GM19324 (cell line): ENCODE data around the gene KIF22.
"Not testable (repeated sequence)": the region's sequence is repeated elsewhere in the genome, so short reads cannot be mapped to it uniquely, and the experiment has no call there.

Experiments
- ATAC-seq: cut with Tn5 transposase; IDR thresholded peaks from one replicate; pipeline ENCODE4 v1.9.1; 2021; ENCODE audit warnings: mild to moderate bottlenecking, moderate library complexity; ENCODE audit not compliant: unreplicated experiment, low FRiP score

Gene KIF22

DNA sequence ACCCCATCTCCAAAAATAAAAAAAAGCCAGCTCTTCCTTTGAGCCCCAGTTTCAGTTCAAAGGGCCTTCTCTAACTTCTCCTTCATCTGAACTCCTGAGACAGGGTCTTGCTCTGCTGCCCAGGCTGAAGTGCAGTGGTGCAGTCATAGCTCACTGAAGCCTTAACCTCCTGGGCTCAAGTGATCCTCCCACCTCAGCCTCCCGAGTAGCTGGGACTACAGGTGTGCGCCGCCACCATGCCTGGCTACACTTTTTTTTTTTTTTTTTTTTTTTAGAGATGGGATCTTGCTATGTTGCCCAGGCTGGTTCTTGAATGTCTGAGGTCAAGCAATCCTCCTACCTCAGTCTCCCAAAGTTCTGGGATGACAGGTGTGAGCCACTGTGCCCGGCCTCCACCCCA is 42.7 kb downstream of the KIF22 start:
- not testable (repeated sequence) for ATAC-seq

DNA sequence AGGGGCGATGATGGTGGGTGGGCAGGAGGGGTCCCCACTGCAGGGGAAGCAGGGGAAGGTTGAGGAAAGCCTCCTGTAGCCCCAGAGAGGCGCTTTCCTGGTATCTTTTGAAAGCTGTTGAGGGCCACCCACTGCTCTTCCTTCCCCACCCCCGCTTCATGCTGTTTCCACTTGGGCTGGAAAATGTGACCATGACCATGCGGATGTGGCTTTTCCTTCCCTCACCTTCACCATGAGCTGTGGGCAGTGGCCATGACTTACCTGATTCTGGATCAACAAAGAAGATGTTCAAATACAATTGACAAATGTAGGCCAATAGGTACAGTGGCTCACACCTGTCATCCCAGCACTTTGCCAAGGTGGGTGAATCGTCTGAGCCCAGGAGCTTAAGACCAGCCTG is 43.5 kb downstream of the KIF22 start:
- ATAC-seq = no peak

DNA sequence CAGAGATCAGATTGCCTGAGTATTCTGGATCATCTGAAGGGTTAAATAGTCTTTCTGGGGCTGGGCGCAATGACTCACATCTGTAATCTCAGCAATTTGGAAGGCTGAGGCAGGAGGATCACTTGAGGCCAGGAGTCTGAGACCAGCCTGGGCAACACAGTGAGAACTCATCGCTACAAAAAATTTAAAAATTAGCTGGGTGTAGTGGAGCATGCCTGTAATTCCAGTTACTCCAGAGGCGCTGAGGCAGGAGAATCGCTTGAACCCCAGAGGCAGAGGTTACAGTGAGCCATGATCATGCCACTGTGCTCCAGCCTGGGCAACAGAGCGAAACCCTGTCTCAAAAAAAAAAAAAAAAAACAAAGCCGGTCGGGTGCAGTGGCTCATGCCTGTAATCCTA is 45.4 kb downstream of the KIF22 start:
- ATAC-seq = no peak

DNA sequence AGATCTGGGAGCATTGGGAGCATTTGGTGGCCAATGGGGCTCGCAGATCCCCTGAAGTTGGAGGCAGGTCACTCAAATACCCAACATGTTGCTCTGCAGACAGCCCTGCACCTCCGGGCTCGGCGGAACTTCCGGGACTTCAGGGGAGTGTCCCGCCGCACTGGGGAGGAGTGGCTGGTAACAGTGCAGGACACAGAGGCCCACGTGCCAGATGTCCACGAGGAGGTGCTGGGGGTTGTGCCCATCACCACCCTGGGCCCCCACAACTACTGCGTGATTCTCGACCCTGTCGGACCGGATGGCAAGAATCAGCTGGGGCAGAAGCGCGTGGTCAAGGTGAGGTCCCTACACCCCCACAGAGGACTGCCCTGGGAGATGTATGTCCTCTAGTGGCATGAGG is 46.1 kb downstream of the KIF22 start:
- no peak for ATAC-seq

DNA sequence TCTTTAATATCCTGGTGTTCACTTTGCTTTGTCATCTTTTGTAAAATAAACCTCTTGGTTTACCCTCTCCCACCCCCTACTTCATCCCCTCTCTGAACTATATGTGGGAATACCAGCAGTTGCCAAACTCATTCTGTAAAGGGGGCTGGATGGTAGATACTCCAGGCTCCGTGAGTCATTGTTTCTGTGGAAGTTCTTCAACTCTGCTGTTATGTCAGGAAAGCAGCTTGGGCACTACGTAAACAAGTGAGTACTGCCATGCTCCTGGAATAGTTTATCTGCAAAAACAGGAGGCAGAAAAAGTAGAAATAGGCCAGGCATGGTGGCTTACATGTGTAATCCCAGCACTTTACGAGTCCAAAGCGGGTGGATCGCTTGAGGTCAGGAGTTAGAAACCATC is 47.3 kb downstream of the KIF22 start:
- ATAC-seq = no peak

DNA sequence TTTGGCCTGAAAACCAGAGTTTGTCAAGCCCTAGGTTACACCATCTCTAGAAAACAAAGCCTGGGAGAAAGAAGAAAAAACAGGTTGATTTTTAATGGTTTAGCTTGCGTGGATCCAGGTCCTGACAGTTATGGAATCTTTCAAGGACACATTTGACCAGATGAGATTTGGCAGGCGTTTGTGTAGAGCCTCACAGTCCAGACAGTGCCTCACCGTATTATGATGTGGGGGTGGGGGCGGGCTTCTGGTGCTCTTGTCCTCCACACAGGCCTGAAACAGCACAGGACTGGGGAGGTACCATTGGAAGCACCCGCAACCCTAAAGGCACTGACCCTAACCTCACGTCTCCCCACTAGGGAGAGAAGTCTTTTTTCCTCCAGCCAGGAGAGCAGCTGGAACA is 49.3 kb downstream of the KIF22 start:
- no peak for ATAC-seq

DNA sequence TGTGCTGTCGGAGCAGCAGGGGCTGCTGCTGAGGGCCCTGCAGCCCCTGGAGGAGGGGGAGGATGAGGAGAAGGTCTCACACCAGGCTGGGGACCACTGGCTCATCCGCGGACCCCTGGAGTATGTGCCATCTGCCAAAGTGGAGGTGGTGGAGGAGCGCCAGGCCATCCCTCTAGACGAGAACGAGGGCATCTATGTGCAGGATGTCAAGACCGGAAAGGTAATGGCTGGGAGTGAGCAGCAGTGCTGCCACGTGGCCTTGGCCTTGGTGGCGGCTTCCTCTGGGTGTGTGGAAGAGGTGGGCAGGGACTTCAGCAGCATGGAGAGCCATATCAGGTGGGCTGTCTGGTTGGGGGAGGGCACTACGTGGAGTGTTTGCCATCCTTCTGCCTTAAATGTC is 49.7 kb downstream of the KIF22 start:
- ATAC-seq = no peak

DNA sequence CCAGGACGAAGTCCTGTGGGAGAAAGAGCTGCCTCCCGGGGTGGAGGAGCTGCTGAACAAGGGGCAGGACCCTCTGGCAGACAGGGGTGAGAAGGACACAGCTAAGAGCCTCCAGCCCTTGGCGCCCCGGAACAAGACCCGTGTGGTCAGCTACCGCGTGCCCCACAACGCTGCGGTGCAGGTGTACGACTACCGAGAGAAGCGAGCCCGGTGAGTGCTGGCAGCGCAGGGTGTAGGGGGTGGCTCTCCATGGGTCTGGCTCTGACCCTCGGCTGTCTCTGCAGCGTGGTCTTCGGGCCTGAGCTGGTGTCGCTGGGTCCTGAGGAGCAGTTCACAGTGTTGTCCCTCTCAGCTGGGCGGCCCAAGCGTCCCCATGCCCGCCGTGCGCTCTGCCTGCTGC is 51.1 kb downstream of the KIF22 start:
- no peak for ATAC-seq

DNA sequence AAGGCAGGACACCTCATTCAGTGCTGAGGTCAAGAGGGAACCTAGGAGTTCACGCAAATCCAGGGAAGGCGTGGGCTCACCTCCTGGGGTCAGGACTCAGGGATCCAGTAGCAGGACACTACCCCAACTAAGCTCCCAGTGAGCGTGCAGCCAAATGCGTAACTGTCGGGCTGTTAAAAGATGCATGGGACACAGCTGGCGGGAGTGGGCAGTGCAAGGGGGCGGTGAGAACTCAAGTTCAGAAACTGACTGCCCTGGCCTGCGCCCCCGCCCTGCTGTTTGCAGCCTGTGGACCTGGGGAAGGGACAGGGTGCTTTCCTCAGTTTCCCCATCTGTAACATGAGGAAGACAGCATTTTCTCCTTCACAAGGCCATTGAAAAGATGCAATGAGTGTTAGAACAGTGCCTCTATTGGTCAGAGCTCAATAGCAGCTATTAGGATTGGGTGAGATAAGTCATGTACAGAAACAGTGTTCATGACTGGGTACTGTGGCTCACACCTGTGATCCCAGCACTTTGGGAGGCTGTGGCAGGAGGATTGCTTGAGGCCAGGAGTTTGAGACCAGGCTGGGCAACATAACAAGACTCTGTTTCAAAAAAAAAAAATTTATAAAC is 52.3 kb downstream of the KIF22 start:
- no peak for ATAC-seq

DNA sequence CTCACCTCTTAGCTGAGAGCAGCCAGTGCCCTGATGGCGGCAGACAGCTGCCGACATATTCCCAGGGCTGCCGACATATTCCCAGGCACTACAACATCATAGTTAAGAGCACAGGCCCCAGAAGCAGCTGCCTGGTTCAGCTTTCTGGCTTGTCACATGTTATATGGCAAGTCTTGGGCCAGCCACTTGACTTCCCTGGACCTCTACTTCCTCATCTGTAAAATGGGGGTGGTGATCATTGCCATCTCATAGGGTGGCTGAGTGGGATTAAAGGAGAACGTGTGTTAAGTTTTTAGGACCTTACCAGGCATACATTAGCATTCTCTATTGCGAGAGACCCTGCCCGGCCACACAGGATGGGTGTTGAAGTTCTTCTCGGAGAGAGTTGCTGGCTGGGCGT is 53.4 kb downstream of the KIF22 start:
- ATAC-seq = no peak

DNA sequence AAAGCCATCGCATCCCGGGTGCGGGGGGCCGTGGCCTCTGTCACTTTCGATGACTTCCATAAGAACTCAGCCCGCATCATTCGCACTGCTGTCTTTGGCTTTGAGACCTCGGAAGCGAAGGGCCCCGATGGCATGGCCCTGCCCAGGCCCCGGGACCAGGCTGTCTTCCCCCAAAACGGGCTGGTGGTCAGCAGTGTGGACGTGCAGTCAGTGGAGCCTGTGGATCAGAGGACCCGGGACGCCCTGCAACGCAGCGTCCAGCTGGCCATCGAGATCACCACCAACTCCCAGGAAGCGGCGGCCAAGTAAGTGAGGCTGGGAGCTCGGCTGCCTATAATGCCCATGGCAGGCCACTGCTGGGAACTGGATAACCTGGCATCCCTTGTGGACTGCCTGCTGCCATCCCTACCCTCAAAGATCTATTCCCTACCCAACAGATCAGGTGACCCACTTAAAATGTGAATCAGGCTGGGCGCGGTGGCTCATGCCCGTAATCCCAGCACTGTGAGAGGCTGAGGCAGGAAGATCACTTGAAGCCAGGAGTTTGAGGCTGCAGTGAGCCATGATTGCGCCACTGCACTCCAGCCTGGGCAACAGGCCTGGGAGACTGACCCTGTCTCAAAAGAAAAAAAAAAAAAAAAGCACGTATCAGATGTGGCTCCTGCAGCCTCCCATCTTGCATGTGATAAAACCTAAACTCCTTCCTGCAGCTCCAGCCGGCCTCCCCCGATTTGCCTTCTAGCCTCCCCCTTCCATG is 54.2 kb downstream of the KIF22 start:
- no peak for ATAC-seq

DNA sequence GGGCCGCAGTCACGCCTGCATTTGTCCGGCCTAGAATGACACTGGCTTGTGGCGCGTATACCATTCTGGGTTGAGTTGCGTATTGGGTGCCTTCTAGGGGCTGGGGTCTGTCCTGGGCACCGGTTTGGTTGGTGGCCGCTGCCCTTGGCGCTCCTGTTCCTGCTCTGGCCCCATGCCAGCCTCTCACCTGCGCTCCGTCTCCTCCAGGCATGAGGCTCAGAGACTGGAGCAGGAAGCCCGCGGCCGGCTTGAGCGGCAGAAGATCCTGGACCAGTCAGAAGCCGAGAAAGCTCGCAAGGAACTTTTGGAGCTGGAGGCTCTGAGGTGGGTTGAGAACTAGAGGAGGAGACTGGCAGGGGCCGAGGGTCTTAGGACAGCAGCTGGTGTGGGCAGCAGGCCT is 55.1 kb downstream of the KIF22 start:
- ATAC-seq = no peak

DNA sequence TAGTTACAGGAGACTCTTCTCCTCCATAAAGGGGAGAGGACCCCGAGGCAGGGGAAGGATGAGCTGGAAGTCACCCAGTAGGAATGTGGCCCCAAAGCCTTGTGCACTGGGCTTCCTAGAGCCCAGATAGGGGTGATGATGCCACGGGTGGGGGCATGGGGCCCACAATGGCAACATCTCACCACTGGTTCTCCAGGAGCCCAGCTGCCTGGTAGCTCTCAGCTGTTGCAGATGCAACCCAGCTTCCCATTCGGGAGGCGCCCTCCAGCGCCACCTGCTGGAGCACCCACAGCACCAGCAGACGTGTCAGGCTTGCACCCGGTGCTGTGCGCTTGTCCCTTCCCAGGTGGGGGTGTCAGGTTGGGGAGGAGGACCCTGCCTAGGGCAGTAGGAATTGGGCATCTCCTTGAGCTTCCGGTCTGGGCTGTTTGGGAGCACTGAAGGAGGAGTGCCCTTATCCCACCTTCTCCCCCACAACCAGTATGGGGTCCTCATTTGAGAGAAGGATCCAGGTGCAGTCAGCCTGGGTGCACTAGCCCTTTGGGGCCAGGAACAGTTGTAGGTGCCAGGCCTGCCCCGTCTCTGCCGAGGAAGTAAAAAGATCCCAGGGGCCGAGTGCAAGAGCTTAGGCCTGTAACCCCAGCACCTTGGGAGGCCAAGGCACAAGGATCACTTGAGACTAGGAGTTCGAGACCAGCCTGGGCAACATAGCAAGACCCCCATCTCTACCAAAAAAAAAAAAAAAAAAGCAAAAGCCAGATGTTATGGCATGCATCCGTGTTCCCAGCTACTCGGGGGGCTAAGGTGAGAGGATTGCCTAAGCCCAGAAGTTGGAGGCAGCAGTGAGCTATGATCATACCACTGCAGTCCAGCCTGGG is 58.1 kb downstream of the KIF22 start:
- no peak for ATAC-seq

DNA sequence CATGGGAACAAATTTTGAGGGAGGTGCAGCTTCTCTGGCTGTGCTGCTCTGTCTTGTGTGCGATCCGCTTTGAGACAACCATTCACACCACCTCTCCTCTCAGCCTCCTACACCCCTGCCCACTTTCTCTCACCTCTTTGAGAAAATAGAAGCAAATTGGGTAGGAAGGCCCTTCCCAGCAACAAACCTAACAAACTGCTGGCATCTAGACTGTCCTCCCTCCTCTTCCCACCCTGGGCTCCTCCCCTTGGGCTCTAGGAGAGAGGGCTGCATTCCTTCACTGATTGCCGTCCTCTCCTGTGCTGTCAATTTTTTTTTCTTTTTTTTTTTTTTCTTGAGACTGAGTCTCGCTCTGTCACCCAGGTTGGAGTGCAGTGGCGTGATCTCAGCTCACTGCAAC is 59.0 kb downstream of the KIF22 start:
- ATAC-seq = no peak

DNA sequence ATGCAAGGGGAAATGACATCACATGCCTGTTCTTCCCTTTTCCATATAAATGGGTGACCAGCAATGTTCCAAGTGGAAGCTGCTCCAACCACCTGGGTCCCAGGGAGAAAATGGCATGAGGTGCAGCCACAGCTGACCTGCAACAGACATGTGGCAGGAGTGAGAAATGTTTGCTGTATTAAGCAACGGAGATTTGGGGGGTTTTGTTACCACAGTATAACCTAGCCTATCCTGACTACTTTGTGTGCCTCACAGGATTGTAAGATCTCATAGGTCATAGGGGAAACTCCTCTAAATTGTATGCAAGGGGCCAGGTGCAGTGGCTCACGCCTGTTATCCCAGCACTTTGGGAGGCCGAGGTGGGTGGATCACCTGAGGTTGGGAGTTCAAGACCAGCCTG is 60.4 kb downstream of the KIF22 start:
- ATAC-seq = no peak

DNA sequence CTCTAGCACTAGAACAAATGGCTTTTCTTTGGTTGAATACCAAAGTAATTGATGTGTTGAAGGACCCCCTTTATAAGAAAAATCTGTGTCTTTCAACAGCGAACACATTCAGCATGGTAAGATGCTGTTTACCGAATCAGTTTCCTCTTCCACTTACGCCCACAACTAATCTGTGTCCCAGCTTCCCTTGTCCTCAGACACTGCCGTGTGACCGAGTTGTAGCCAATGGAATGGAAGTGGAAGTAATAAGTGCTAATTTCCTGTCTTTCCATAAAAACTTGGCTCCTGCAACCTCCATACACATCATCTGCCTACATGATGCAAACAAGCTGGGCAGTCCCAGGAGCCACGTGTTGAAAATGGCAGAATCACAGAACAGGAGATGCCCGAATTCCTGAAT is 62.1 kb downstream of the KIF22 start:
- no peak for ATAC-seq

DNA sequence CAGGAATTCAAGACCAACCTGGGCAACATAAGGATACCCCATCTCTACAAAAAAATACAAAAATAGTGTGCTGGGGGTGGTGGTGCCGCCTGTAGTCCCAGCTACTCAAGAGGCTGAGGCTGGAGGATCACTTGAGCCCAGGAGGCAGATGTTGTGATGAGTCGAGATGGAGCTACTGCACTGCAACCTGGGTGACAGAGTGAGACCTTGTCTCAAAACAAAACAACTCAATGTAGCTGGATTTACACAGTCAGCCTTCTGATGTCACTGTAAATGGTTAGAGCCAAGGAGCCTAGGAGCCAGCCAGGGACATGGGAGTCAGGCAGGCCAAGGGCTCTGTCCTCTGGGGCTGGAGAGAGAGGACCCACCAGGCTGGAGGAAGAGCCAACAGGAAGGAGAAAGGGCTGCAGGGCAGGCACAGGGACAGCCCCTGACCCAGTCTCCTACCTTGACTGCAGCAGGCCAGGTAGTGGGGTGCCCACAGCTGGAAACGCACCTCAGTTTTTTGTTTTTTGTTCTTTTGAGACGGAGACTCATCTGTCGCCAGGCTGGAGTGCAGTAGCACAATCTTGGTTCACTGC is 64.1 kb downstream of the KIF22 start:
- ATAC-seq = no peak
